Endothelial cell of umbilical vein (primary cell): Measurements from ENCODE around the gene SLC25A20. TPM values are rescaled to one million over a fixed set of nuclear protein-coding genes. Genes with fewer than 3 reads are reported as not detected.

Experiments
- BruUV-seq: library from RNA; stranded (reverse); fragments of 400-500 nt; replicated peaks from 2 replicates; lab custom pipeline; 2021; lab: Mats Ljungman, UMichigan
- CTCF ChIA-PET: fragments of 300-600, 350-600 bp; sonication (Branson Sonifier 250); formaldehyde crosslinking; loops from one replicate; lab custom pipeline; 2021; ENCODE audit warnings: antibody characterized with exemption, inconsistent platforms; lab: Charles Lee
- POLR2A ChIA-PET: fragments of 300-600, 350-600 bp; sonication (Branson Sonifier 250); formaldehyde crosslinking; loops from one replicate; lab custom pipeline; 2021; ENCODE audit warnings: antibody characterized with exemption, inconsistent platforms; lab: Charles Lee
- DNase-seq: peaks from one replicate; pipeline ENCODE4 v3.0.0-alpha.2; 2011; ENCODE audit warnings: low read depth, low spot score
- FAIRE-seq: peaks from 2 replicates; lab custom pipeline; 2011; peaks lifted over from hg19 to GRCh38; lab: Jason Lieb, UNC
- H2AFZ ChIP-seq: 2 replicates; pipeline ENCODE4 v1.6.0; 2012; ENCODE audit warnings: low read depth, low read length, control low read depth, inconsistent platforms
- H3K27ac ChIP-seq: 2 replicates; pipeline ENCODE4 v1.5.1; 2011; ENCODE audit warnings: low read depth, mild to moderate bottlenecking, control low read depth, low read length, moderate library complexity; ENCODE audit not compliant: insufficient read depth
- H3K27me3 ChIP-seq, 2 experiments: 2 replicates each; pipeline versions ENCODE4 v1.6.0 to v1.6.1; 2011; ENCODE audit warnings: low read length in 2 of 2, mixed read lengths in 1 of 2; ENCODE audit not compliant: control insufficient read depth in 2 of 2, insufficient read depth in 2 of 2
- H3K36me3 ChIP-seq, 2 experiments: 2 replicates in 1 of 2; 3 replicates in 1 of 2; pipeline ENCODE4 v1.5.1; 2011; ENCODE audit warnings: low read length in 2 of 2, mild to moderate bottlenecking in 1 of 2, moderate library complexity in 1 of 2; ENCODE audit not compliant: control insufficient read depth in 2 of 2, insufficient read depth in 2 of 2; ENCODE audit errors: extremely low read depth in 1 of 2
- H3K4me1 ChIP-seq: 3 replicates; pipeline ENCODE4 v1.5.1; 2011; ENCODE audit warnings: mild to moderate bottlenecking, low read length; ENCODE audit not compliant: control insufficient read depth, insufficient read depth; ENCODE audit errors: extremely low read depth
- H3K4me2 ChIP-seq: 2 replicates; pipeline ENCODE4 v1.6.1; 2011; ENCODE audit warnings: low read length, control low read depth, mixed read lengths; ENCODE audit not compliant: insufficient read depth
- H3K4me3 ChIP-seq, 3 experiments: fragments of 200-600 bp in 1 of 3; sonication (generic), shearing (Covaris generic) in 1 of 3; replicated peaks in 1 of 3; 2 replicates each; pipeline ENCODE4 v1.5.1; 2011 to 2016; ENCODE audit warnings: control low read depth in 3 of 3, low read length in 3 of 3, mild to moderate bottlenecking in 2 of 3, inconsistent platforms in 1 of 3, low read depth in 1 of 3, moderate library complexity in 1 of 3; ENCODE audit not compliant: insufficient read depth in 1 of 3
- H3K79me2 ChIP-seq: 2 replicates; pipeline ENCODE4 v1.6.0; 2012; ENCODE audit warnings: low read length, inconsistent platforms; ENCODE audit not compliant: control insufficient read depth, insufficient read depth
- H3K9ac ChIP-seq: replicated peaks from 2 replicates; pipeline ENCODE3; 2011; ENCODE audit warnings: low read length, control low read depth; ENCODE audit not compliant: insufficient read depth; ENCODE audit errors: extremely low read depth
- H3K9me1 ChIP-seq: replicated peaks from 3 replicates; pipeline ENCODE4 v1.6.0; 2011; ENCODE audit warnings: mild to moderate bottlenecking, low read length; ENCODE audit not compliant: control insufficient read depth, insufficient read depth; ENCODE audit errors: extremely low read depth
- H3K9me3 ChIP-seq: replicated peaks from 2 replicates; pipeline ENCODE4 v1.5.1; 2012; ENCODE audit warnings: low read length, inconsistent platforms; ENCODE audit not compliant: control insufficient read depth, insufficient read depth
- H4K20me1 ChIP-seq: replicated peaks from 2 replicates; pipeline ENCODE3; 2011; ENCODE audit warnings: mild to moderate bottlenecking, low read length; ENCODE audit not compliant: control insufficient read depth, insufficient read depth; ENCODE audit errors: extremely low read depth
- EZH2 ChIP-seq: IDR thresholded peaks from 2 replicates; pipeline ENCODE4 v1.6.1; 2012; ENCODE audit warnings: borderline replicate concordance, low read depth, mild to moderate bottlenecking, moderate library complexity, low read length, inconsistent platforms; ENCODE audit not compliant: severe bottlenecking
- FOS ChIP-seq: IDR thresholded peaks from 2 replicates; pipeline ENCODE4 v1.6.1; 2011; ENCODE audit warnings: mild to moderate bottlenecking, low read length, moderate library complexity, borderline replicate concordance; ENCODE audit not compliant: insufficient read depth
- GATA2 ChIP-seq: IDR thresholded peaks from 2 replicates; pipeline ENCODE4 v1.7.0; 2011; ENCODE audit warnings: low read depth, mild to moderate bottlenecking, moderate library complexity, mixed read lengths, low read length; ENCODE audit not compliant: insufficient read length, insufficient read depth
- JUN ChIP-seq: IDR thresholded peaks from 2 replicates; pipeline ENCODE4 v1.6.1; 2011; ENCODE audit warnings: borderline replicate concordance, low read depth; ENCODE audit not compliant: insufficient read length, insufficient read depth
- MYC ChIP-seq: IDR thresholded peaks from one replicate; pipeline ENCODE4 v1.6.1; 2011; ENCODE audit warnings: mild to moderate bottlenecking, low read depth, low read length
- POLR2A ChIP-seq: IDR thresholded peaks from 2 replicates; pipeline ENCODE4 v1.6.1; 2012; ENCODE audit warnings: low read depth, mild to moderate bottlenecking, control low read depth, low read length
- POLR2AphosphoS5 ChIP-seq: IDR thresholded peaks from 2 replicates; pipeline ENCODE4 v1.6.1; 2012; ENCODE audit warnings: low read depth, mild to moderate bottlenecking, control low read depth, low read length, moderate library complexity; ENCODE audit not compliant: insufficient read depth
- dilution Hi-C: fragments of 300-500 bp; cut with MboI; formaldehyde crosslinking; loops from one replicate; pipeline ENCODE4 v1.15.0; 2019; ENCODE audit warnings: low sequenced_read_pairs; ENCODE audit not compliant: extremely low pct_ligation_motif_present
- intact Hi-C: fragments of 100-400 bp; cut with micrococcal nuclease; formaldehyde crosslinking; loops from one replicate; pipeline ENCODE4 v1.10.0; 2022
- polyA plus RNA-seq, 4 experiments: library from polyadenylated mRNA; depleted of rRNA in 3 of 4; stranded (reverse) in 3 of 4; unstranded in 1 of 4; fragments of >200 nt; gene quantifications; 2 replicates each; pipeline versions ENCODE4 v1.2.1 to v1.2.3, GENCODE V29; 2011 to 2012; ENCODE audit warnings: missing spikeins in 1 of 4
- total RNA-seq: library from RNA; stranded (reverse); gene quantifications from 2 replicates; pipeline ENCODE4 v1.2.3, GENCODE V29; 2021
- TF ChIP-seq, protein P1 (sequence below): IDR thresholded peaks from 2 replicates; pipeline ENCODE4 v1.6.1; 2011; ENCODE audit not compliant: insufficient read depth, insufficient read length
- TF ChIP-seq, protein P2 (sequence below), 2 donors: IDR thresholded peaks; 1 replicate in 1 of 2; 2 replicates in 1 of 2; pipeline ENCODE4 v1.5.1; 2011; ENCODE audit warnings: low read length in 2 of 2, mild to moderate bottlenecking in 2 of 2, moderate library complexity in 2 of 2, control low read depth in 1 of 2, inconsistent platforms in 1 of 2, low read depth in 1 of 2; ENCODE audit not compliant: insufficient read depth in 1 of 2; ENCODE audit errors: extremely low read depth in 1 of 2

The SLC25A20 gene
- total and polyA plus RNA-seq, 2 donors (not counting 3 experiments of a cell fraction or from before 2014, with no cell fraction given), result 7.9 to 11.0 TPM

DNA sequence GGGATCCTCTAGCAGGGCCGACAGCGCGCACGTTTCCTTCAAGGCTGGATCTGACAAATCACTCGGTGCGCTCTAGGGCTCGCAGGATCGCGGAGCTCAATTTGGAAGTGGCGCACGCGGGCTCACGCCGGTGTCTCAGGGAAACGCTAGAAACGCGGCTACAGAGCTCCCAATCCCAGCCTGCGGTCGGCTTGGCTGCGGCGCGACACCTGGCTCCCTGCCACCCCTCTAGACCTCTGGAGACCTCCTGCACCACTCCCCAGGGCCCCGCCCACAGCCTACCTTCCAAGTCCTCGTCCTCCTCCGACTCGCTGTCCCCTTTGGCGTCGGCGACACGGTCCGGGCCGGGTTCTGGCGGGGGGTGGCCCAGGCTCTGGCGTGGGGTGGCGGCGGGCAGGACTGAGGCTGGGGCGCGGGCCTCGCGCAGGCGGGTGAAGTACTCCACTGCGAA lies 51.6 kb downstream of the SLC25A20 start:
- no TSS peak for BruUV-seq
- ChIA-PET CTCF (interaction anchor here (0.6 to 1.8 kb wide), 11 partner anchors 10 to 119 kb away, joined by 3 to 8 read pairs (median 3); no protein-coding TSS in a partner anchor), POLR2A (interaction anchor here (0.5 to 1.2 kb wide), 3 partner anchors 12 to 85 kb away, joined by 3 to 7 read pairs (median 4); no protein-coding TSS in a partner anchor)
- FAIRE-seq, result peak; percentile 78
- H3K9me1 ChIP-seq, result no peaks in the 10 kb centered on the region
- no peaks in the 10 kb centered on the region for H3K27me3 ChIP-seq
- H3K4me3 ChIP-seq, result peak overlapping the region; percentile 48 to 68 (median 59)
- peaks cover 17% of the 10 kb centered on the region for H3K79me2 ChIP-seq
- H3K36me3 ChIP-seq, result no peaks in the 10 kb centered on the region
- peak; percentile 77 for DNase-seq
- H3K4me2 ChIP-seq, result peak overlapping the region; percentile 83
- H4K20me1 ChIP-seq, result no peaks in the 10 kb centered on the region
- dilution Hi-C loops (no loop called here), intact Hi-C loops (loop anchor here (1.0 to 5.0 kb wide), 3 partner anchors 50 to 175 kb away; partner anchors contain the start of genes ARIH2, NDUFAF3 and SLC25A20)
- TF ChIP-seq EZH2 (no peak), JUN (no peak), POLR2AphosphoS5 (no peak), FOS (no peak), GATA2 (no peak), POLR2A (no peak), MYC (no peak)
- TF ChIP-seq, protein P1, sequence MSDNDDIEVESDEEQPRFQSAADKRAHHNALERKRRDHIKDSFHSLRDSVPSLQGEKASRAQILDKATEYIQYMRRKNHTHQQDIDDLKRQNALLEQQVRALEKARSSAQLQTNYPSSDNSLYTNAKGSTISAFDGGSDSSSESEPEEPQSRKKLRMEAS, result no peak
- TF ChIP-seq, protein P2, sequence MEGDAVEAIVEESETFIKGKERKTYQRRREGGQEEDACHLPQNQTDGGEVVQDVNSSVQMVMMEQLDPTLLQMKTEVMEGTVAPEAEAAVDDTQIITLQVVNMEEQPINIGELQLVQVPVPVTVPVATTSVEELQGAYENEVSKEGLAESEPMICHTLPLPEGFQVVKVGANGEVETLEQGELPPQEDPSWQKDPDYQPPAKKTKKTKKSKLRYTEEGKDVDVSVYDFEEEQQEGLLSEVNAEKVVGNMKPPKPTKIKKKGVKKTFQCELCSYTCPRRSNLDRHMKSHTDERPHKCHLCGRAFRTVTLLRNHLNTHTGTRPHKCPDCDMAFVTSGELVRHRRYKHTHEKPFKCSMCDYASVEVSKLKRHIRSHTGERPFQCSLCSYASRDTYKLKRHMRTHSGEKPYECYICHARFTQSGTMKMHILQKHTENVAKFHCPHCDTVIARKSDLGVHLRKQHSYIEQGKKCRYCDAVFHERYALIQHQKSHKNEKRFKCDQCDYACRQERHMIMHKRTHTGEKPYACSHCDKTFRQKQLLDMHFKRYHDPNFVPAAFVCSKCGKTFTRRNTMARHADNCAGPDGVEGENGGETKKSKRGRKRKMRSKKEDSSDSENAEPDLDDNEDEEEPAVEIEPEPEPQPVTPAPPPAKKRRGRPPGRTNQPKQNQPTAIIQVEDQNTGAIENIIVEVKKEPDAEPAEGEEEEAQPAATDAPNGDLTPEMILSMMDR (IDR thresholded peaks at IDR 0.05; ENCODE audit: extremely low read depth in 1 of 2, insufficient read depth in 1 of 2, low read depth in 1 of 2, low read length in 2 of 2), result no peak
- H3K4me1 ChIP-seq, result peaks cover 9% of the 10 kb centered on the region
- peak overlapping the region; percentile 100 for H2AFZ ChIP-seq
- no peaks in the 10 kb centered on the region for H3K9me3 ChIP-seq
- H3K9ac ChIP-seq, result peak overlapping the region; percentile 25
- peak overlapping the region; percentile 44 for H3K27ac ChIP-seq
